Heart left ventricle (tissue), 16 donors: Measurements from ENCODE around the gene FYCO1. TPM values are rescaled to one million over a fixed set of nuclear protein-coding genes. Genes with fewer than 3 reads are reported as not detected.

ENCODE experiments used
- ATAC-seq, 4 donors: fragments of 200-7000 bp; cut with Tn5 transposase; one replicate each; pipeline ENCODE4 v1.9.1; 2020 to 2022; ENCODE audit warnings: moderate library complexity in 4 of 4, mild to moderate bottlenecking in 3 of 4, moderate number of reproducible peaks in 1 of 4
- DNase-seq, 5 donors: peaks; one replicate each; pipeline ENCODE4 v3.0.0-alpha.2; 2020
- H3K27ac ChIP-seq, 12 donors: fragments of 200-600 bp; sonication (generic) in 4 of 12; one replicate each; pipeline versions ENCODE4 v1.5.0 to v1.8.0; 2016 to 2022; ENCODE audit warnings: mild to moderate bottlenecking in 2 of 12
- H3K27me3 ChIP-seq, 9 donors: fragments of 200-600 bp; sonication (generic) in 2 of 9; one replicate each; pipeline versions ENCODE4 v1.5.1 to v1.8.0; 2016 to 2022; ENCODE audit warnings: mild to moderate bottlenecking in 3 of 9
- H3K36me3 ChIP-seq, 9 donors: fragments of 200-600 bp; sonication (generic) in 2 of 9; one replicate each; pipeline versions ENCODE4 v1.5.0 to v1.8.0; 2018 to 2022; ENCODE audit warnings: mild to moderate bottlenecking in 2 of 9
- H3K4me1 ChIP-seq, 12 donors: fragments of 200-600 bp; sonication (generic) in 4 of 12; one replicate each; pipeline versions ENCODE4 v1.5.0 to v1.8.0; 2016 to 2022; ENCODE audit warnings: mild to moderate bottlenecking in 3 of 12
- H3K4me3 ChIP-seq, 12 donors: fragments of 200-600 bp; sonication (generic) in 4 of 12; one replicate each; pipeline versions ENCODE4 v1.5.0 to v1.8.0; 2017 to 2022; ENCODE audit warnings: mild to moderate bottlenecking in 9 of 12, moderate library complexity in 4 of 12
- H3K9me3 ChIP-seq, 12 donors: fragments of 200-600 bp; sonication (generic) in 4 of 12; one replicate each; pipeline versions ENCODE4 v1.5.0 to v1.8.0; 2016 to 2022; ENCODE audit warnings: mild to moderate bottlenecking in 1 of 12
- CTCF ChIP-seq, 12 donors: fragments of 200-600 bp; sonication (generic) in 4 of 12; IDR thresholded peaks; one replicate each; pipeline versions ENCODE4 v1.5.0 to v1.8.0; 2018 to 2022; ENCODE audit warnings: antibody characterized with exemption in 12 of 12, mild to moderate bottlenecking in 5 of 12
- POLR2A ChIP-seq, 2 donors: fragments of 450-650 bp; IDR thresholded peaks; one replicate each; pipeline ENCODE4 v1.6.1; 2017; ENCODE audit warnings: antibody characterized with exemption in 2 of 2, mild to moderate bottlenecking in 2 of 2, moderate library complexity in 2 of 2
- WGBS, 4 donors: extraction: QIAGEN DNeasy Blood & Tissue Kit in 2 of 4; methylation state at CpG; one replicate each; pipeline versions ENCODE4 v1.1.5 to v1.1.7; 2013 to 2018; 5-methylcytosine and 5-hydroxymethylcytosine counted together
- intact Hi-C, 10 donors: fragments of 100-400 bp; cut with DNase I; formaldehyde crosslinking; loops; one replicate each; pipeline versions ENCODE4 v1.11.1 to v1.14.2; 2022
- polyA plus RNA-seq, 2 donors: library from polyadenylated mRNA; stranded (reverse); fragments of 200-250 nt; gene quantifications; one replicate each; pipeline ENCODE4 v1.2.3, GENCODE V29; 2013
- total RNA-seq, 9 donors: library from RNA; depleted of rRNA in 2 of 9; stranded (reverse); fragments of >200 nt in 2 of 9; fragmentation: NEBNext Ultra II Directional in 3 of 9; extraction: Animal tissue kit (Norgen Biotek cat#: 25700) in 3 of 9; gene quantifications; one replicate each; pipeline versions ENCODE4 v1.1.0 to v1.2.4, GENCODE V29; 2016 to 2023
- donor health status: ischemic (EF 13 %, LVEDD 7.1; RV severe dilation, severe dysfunction).
- donor health status: healthy with polysubstance abuse.
- donor health status: DM: no; HTN: yes; CAD: no.
- donor health status: DM: no; HTN: no; CAD: no.
- donor health status: ischemic (EF 25% LVEDD 6.9; RV normal size, moderate dysfunction).
- donor health status: ischemic (EF 25% LVEDD 5.7; RV mildly dilated, moderate dysfunction).
- donor health status: healthy.
- donor health status: DM: yes; HTN: yes; CAD: no.
- donor health status: ischemic (EF 35%, LVEDD 5.7; RV mildly dilated, moderate dysfunction).
- donor health status: nonischemic (EF 11% LVEDD 7.7; RV severe dilation, severe dysfunction).
- donor health status: DM: yes; HTN: yes; CAD: no.
- donor health status: PGD.
- donor health status: ischemic (EF 29% LVEDD 5.4; RV normal size, mild dysfunction).
- donor health status: nonischemic (EF 23%, LVEDD 6.1; RV moderate dilation, normal function).

FYCO1 gene
- total and polyA plus RNA-seq, 11 donors, result 18.5 to 195 (median 139) TPM

DNA sequence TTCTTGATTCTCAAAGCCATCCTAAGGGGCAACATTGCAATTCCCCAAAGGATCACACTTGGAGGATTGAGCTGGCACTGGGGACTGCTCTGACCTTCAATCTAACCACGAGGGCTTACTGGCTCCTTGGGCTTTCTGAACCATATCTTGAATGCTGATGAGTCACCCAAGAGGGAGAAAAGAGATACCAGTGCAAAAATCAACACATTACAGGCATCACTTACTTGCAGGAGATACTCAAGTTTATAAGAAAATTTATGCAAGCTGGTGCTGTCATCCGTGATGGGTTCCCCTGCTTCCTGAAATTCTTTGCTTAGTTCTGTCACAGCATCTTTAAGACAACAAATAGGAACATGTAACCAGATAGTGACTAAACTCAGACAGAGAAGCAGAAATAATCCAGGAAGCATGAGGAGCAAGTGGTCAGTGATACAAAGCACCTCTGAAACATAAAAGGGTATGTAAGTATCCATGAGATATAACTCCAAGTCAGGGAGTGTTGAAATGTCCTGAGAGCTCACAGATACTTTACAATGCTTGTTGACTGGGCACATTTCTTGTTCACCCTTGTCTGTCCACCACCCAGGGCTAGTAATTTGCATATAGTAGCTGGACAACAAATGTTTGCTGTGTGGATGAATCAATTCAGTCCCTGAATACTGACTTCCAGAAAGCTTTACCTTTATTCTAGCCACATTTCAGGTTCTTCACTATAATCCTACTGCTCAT is 14.1 kb downstream of the FYCO1 start:
- no peak overlapping the region for H3K4me3 ChIP-seq
- no peaks in the 10 kb centered on the region for H3K9me3 ChIP-seq
- H3K36me3 ChIP-seq, result peaks cover 0 to 86% (median 80%) of the 10 kb centered on the region in 9 donors
- intact Hi-C loops, result no loop called here
- no peak for DNase-seq
- H3K27me3 ChIP-seq, result no peaks in the 10 kb centered on the region
- H3K4me1 ChIP-seq, result peaks cover 4 to 55% (median 42%) of the 10 kb centered on the region in 12 donors
- ATAC-seq, result no peak
- peak overlapping the region in 5 of 12 donors; percentile 9 to 96 (median 21) for H3K27ac ChIP-seq
- WGBS, 4 donors, result 27 to 46% (median 38%) methylated on average over 2 of the region's 2 CpGs
- no peak for TF ChIP-seq POLR2A (IDR thresholded peaks at IDR 0.05)
- TF ChIP-seq CTCF (IDR thresholded peaks at IDR 0.05), result no peak

DNA sequence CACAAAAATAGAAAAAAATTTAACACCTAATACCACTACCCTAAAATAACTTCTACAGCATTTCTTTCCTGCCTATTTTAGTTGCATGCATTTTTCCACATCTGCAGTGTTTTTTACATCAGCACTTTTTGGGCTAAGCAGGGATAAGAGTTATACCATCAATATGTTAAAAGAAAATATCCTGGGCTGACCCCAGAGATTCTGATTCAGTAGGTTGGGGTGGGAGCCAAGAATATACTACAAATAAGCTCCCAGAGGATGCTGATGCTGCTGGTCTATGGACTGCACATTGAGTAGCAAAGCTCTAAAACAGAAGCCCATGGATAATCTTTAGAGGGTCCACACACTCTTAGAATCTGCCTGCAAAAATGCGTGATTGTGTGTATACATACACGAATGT is 14.8 kb downstream of the FYCO1 start:
- no peak for ATAC-seq
- Histone ChIP-seq H3K4me3 (no peak overlapping the region), H3K36me3 (peaks cover 0 to 93% (median 86%) of the 10 kb centered on the region in 9 donors), H3K9me3 (no peaks in the 10 kb centered on the region), H3K27ac (peak overlapping the region in 2 of 12 donors; percentile 21 to 50), H3K27me3 (no peaks in the 10 kb centered on the region), H3K4me1 (peaks cover 4 to 54% (median 35%) of the 10 kb centered on the region in 12 donors)
- intact Hi-C loops, result no loop called here
- DNase-seq, result no peak
- 77 to 98% (median 94%) methylated on average over 2 of the region's 2 CpGs for WGBS, 4 donors
- TF ChIP-seq POLR2A (IDR thresholded peaks at IDR 0.05), result no peak
- no peak for TF ChIP-seq CTCF (IDR thresholded peaks at IDR 0.05)

GRCh38 chr3:45980229-45980813 is 15.3 kb downstream of the FYCO1 start:
- H3K27me3 ChIP-seq, result no peaks in the 10 kb centered on the region
- no peak overlapping the region for H3K4me3 ChIP-seq
- peak overlapping the region in 1 of 12 donors; percentile 50 for H3K27ac ChIP-seq
- H3K36me3 ChIP-seq, result peaks cover 0 to 98% (median 91%) of the 10 kb centered on the region in 9 donors
- 86 to 89% (median 88%) methylated on average over 7 of the region's 7 CpGs for WGBS, 4 donors
- intact Hi-C loops, result no loop called here
- no peak for DNase-seq
- no peak for ATAC-seq
- no peaks in the 10 kb centered on the region for H3K9me3 ChIP-seq
- TF ChIP-seq POLR2A (IDR thresholded peaks at IDR 0.05), result no peak
- no peak for TF ChIP-seq CTCF (IDR thresholded peaks at IDR 0.05)
- H3K4me1 ChIP-seq, result peaks cover 4 to 54% (median 30%) of the 10 kb centered on the region in 12 donors

- H3K36me3 ChIP-seq, result peaks cover 0 to 100% (median 94%) of the 10 kb centered on the region in 9 donors
- intact Hi-C loops, result no loop called here
- H3K9me3 ChIP-seq, result no peaks in the 10 kb centered on the region
- ATAC-seq, result no peak
- DNase-seq, result no peak
- TF ChIP-seq CTCF (IDR thresholded peaks at IDR 0.05) (no peak), POLR2A (IDR thresholded peaks at IDR 0.05) (no peak)
- H3K27me3 ChIP-seq, result no peaks in the 10 kb centered on the region
- no peak overlapping the region for H3K4me3 ChIP-seq
- 87 to 94% (median 87%) methylated on average over 4 of the region's 4 CpGs for WGBS, 4 donors
- peaks cover 4 to 46% (median 20%) of the 10 kb centered on the region in 12 donors for H3K4me1 ChIP-seq
- H3K27ac ChIP-seq, result peak overlapping the region in 1 of 12 donors; percentile 43
Observed at GRCh38 chr3:45979378-45979777, 16.2 kb downstream of the FYCO1 start.
